GM21528 (cell line): Measurements from ENCODE around the gene NSUN2.

Experiments used
- ATAC-seq: cut with Tn5 transposase; IDR thresholded peaks from one replicate; pipeline ENCODE4 v1.9.1; 2021; ENCODE audit warnings: mild to moderate bottlenecking, moderate library complexity; ENCODE audit not compliant: unreplicated experiment, low FRiP score

The NSUN2 gene

GRCh38 chr5:6607559-6607936 lies 25.3 kb downstream of the NSUN2 start:
- no peak for ATAC-seq

- no peak for ATAC-seq
Measured at GRCh38 chr5:6606884-6607558, 25.8 kb downstream of the NSUN2 start.

GRCh38 chr5:6604946-6605345 lies 27.9 kb downstream of the NSUN2 start:
- no peak for ATAC-seq

GRCh38 chr5:6604341-6604740 lies 28.5 kb downstream of the NSUN2 start:
- no peak for ATAC-seq

- no peak for ATAC-seq
Measured at GRCh38 chr5:6603643-6604042, 29.2 kb downstream of the NSUN2 start.

GRCh38 chr5:6602441-6602840 lies 30.4 kb downstream of the NSUN2 start:
- ATAC-seq, result no peak

- no peak for ATAC-seq
Measured at GRCh38 chr5:6601816-6602215, 31.0 kb downstream of the NSUN2 start.

GRCh38 chr5:6601271-6601670 lies 31.6 kb downstream of the NSUN2 start:
- no peak for ATAC-seq

GRCh38 chr5:6599739-6600138 lies 33.1 kb downstream of the NSUN2 start:
- ATAC-seq, result no peak

- no peak for ATAC-seq
Measured at GRCh38 chr5:6598351-6598900, 34.4 kb downstream of the NSUN2 start.

GRCh38 chr5:6597557-6597956 lies 35.3 kb downstream of the NSUN2 start:
- ATAC-seq, result no peak

GRCh38 chr5:6596388-6596787 lies 36.5 kb downstream of the NSUN2 start:
- no peak for ATAC-seq

GRCh38 chr5:6595405-6595804 lies 37.4 kb downstream of the NSUN2 start:
- ATAC-seq, result no peak

GRCh38 chr5:6594066-6594465 lies 38.8 kb downstream of the NSUN2 start:
- no peak for ATAC-seq

GRCh38 chr5:6593148-6594016 lies 39.5 kb downstream of the NSUN2 start:
- no peak for ATAC-seq

GRCh38 chr5:6592601-6593000 lies 40.2 kb downstream of the NSUN2 start:
- ATAC-seq, result no peak

GRCh38 chr5:6591671-6592288 lies 41.1 kb downstream of the NSUN2 start:
- ATAC-seq, result no peak

- ATAC-seq, result no peak
Measured at GRCh38 chr5:6590581-6590980, 42.3 kb downstream of the NSUN2 start.

GRCh38 chr5:6587171-6587570 lies 45.7 kb downstream of the NSUN2 start:
- ATAC-seq, result no peak

- ATAC-seq, result no peak
Measured at GRCh38 chr5:6586647-6587042, 46.2 kb downstream of the NSUN2 start.

GRCh38 chr5:6585939-6586646 lies 46.8 kb downstream of the NSUN2 start:
- ATAC-seq, result no peak
